ENCODE results near the gene TPSAB1.
"Not testable (repeated sequence)": the region's sequence is repeated elsewhere in the genome, so short reads cannot be mapped to it uniquely, and the experiment has no call there.

The TPSAB1 gene

DNA sequence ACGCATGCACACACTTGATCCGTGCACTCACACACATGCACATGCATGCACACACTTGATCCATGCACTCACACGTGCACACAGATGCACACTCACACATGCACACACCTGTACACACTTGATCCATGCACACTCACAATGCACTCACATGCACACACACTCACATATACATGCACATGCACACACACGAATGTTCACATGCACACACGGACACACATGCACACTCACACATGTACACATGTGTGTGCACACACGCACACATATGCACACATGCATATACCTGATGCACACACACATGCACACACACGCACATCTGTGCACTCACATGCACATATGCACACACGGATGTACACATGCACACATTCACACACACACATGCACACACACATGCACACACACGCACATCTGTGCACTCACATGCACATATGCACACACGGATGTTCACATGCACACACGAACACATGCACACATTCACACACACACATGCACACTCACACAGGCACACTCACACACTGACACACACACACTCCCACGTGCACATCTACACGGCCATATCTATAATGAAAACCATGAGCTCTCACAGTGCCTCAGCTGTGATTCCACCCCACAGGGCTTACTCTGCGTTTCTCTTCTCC, 7.5 kb downstream of the TPSAB1 start:
- DNase-seq (ENCODE audit: low read depth): not testable (repeated sequence)

DNA sequence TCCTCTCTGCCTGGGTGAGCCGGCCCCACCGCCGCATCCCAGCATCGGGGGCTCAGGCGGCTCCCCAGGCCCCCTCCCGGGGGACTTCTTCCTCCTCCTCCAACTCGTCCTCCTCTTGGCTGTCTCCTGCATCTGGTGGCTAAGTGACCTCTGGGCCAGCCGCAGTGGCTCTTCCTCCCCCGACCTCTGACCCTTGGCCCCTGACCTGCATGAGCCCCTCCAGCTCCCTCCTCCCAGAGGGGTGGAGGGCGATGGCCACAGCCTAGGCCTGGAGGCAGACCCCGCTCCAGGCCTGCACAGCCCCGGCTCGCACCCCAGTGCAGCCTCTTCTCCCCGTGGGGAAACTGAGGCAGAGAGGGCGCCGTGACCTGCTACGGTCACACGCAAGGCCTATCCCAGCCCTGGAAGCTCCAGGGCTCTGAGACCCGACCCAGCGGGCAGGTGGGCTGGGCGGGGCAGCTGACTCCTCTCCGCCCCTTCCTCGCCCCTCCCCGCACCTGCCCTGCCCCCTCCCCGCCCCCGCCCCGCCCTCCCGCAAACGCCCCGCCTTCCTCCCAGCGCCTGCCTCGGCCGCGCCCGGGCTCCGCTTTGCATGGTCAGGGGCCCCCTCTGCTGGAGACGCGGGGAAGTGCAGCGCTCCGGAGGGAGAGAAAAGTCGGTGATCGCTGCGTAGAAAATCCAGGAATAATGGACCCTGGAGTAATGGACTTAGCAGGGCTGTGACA, 8.7 kb downstream of the TPSAB1 start:
- DNase-seq (ENCODE audit: low read depth): not testable (repeated sequence)

DNA sequence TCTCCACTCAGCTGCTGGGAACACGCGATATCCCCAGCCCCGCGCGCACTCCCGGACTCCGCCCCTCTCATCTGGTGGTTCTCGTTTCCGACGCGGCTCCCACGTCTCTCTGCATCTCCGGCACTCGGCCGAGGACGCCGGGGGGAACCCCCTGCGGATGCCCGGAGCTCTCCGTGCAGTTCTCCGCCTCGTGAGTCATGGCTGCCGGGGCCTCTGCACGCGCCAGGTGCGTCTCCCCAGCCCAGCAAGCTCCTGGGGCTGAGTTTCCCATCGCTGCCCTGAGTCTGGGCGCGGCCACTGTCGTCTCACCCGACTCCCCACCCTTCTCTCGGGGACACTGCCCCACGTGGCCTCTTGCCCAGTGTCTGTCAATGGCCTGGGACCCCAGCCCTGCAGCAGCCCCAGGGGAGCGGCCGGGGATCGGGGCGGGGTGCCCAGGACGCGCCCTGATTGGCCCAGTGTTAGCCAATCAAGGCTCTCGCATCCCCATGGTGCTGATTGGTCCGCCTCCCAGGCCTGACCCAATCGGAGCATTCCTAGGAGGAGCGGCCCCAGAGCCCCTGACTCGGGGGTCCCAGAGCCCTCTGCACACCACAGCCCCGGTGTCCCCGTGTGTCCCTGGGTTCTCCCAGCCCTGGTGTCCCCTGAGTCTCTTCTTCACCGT, 13.3 kb downstream of the TPSAB1 start:
- DNase-seq (ENCODE audit: low read depth): not testable (repeated sequence)

DNA sequence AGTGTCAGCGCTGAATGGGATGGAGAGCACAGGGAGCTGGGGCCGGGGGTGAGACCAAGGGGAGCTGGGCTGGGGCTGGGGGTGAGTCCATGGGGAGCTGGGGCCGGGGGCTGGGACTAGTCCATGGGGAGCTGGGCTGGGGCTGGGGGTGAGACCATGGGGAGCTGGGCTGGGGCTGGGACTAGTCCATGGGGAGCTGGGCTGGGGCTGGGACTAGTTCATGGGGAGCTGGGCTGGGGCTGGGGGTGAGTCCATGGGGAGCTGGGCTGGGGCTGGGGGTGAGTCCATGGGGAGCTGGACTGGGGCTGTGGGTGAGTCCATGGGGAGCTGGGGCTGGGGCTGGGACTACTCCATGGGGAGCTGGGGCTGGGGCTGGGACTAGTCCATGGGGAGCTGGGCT, 14.3 kb downstream of the TPSAB1 start:
- DNase-seq (ENCODE audit: low read depth): not testable (repeated sequence)

DNA sequence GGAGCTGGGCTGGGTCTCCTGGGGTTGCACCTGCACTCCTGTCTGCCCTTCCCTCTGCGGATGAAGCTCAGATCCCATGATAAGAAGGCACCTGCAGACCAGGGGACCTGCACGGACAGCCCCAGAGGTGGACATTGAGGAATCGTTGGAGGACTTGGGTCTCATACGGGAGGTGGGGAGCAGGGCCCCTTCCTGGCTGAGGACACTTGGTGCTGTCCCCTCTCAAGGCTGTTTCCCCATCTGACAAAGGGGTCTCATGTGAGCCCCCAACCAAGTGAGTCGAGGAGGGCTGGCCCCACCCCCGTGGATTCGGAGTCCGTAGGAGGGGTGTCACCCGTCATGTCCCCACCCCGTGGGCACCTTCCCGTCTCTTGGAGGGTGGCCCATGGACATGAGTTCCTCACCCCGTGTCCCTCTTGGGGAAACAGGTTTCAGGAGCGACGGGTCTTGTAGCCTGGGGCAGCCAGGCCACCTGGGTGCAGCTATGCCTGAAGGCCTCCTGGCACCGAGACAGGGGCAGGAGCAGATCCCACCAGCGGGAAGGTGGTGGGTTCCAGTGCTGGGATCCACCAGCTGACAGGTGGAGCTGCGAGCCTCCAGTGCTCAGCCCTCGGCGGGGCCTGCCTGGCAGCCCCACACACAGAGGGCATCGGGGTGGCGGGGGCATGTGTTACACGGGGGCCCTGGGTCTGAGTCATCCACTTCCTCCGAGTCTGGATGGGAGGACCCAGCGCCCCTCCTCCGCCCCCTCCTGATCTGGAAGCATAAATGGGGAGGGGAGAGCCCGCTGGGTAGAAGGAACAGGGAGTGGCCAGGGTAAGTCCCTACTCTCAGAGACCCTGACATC, 15.0 kb downstream of the TPSAB1 start, which contains the start of gene TPSD1:
Gene TPSD1 (plus strand): TSS at position 794 of the 847 bp plus-strand sequence. CDS start 212 bp downstream, outside the sequence.
- DNase-seq (ENCODE audit: low read depth): not testable (repeated sequence)

DNA sequence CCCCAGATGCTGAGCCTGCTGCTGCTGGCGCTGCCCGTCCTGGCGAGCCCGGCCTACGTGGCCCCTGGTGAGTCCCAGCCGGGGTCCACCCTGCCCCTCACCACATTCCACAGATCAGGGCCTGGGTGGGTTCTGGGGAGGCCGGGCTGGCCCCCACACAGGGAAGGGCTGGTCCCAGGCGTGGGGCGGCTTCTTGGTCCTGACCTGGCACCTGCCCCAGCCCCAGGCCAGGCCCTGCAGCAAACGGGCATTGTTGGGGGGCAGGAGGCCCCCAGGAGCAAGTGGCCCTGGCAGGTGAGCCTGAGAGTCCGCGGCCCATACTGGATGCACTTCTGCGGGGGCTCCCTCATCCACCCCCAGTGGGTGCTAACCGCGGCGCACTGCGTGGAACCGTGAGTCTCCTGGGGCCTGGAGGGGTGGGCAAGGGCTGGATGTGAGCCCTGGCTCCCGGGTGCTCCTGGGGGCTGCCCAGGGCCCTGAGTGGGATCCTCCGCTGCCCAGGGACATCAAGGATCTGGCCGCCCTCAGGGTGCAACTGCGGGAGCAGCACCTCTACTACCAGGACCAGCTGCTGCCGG, 15.9 kb downstream of the TPSAB1 start:
- DNase-seq (ENCODE audit: low read depth): not testable (repeated sequence)

DNA sequence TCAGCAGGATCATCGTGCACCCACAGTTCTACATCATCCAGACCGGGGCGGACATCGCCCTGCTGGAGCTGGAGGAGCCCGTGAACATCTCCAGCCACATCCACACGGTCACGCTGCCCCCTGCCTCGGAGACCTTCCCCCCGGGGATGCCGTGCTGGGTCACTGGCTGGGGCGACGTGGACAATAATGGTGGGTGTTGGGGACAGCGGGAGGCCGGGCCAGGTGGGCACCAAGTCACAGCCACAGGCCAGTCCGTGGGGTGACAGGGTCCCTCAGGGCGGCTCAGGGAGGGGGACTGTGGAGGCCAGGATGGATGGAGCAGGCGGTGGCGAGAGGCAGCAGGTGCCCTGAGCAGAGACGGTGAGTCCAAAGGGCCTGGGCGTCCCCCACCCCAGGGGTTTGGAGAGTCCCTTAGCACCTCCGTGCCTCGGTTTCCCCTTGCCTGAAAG, 16.4 kb downstream of the TPSAB1 start:
- no peak for DNase-seq (ENCODE audit: low read depth)

DNA sequence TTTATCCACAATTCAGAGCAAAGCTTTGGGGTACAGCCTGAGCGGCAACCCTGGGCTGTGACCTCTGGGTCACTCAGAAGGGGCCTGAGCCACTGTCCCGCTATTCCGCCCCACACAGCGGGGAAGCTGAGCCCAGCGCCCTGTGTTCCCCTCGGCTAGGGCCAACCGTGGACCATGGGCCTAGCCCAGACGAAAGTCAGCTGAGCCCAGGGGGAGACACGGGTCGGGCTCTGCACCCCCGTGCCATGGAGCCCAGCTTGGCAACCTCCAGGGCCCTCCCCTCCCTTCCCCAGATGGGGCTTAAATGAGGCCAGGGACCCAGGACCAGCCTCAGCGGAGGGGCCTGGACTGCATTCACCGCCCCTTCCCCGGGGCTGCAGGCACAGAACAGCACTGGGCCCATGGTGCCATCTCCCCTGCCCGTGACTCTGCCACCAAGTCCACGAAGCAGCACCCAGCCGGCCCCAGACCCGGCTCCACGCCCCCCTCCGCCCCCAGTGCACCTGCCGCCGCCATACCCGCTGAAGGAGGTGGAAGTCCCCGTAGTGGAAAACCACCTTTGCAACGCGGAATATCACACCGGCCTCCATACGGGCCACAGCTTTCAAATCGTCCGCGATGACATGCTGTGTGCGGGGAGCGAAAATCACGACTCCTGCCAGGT, 17.2 kb downstream of the TPSAB1 start:
- DNase-seq (ENCODE audit: low read depth): no peak

DNA sequence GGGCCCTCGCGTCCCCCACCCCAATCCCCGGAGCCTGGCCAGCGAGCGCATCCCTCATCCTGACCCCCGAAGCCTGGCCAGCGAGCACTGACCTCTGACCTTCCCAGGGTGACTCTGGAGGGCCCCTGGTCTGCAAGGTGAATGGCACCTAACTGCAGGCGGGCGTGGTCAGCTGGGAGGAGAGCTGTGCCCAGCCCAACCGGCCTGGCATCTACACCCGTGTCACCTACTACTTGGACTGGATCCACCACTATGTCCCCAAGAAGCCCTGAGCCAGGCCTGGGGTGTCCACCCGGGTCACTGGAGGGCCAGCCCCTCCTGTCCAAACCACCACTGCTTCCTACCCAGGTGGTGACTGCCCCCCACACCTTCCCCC, 17.7 kb downstream of the TPSAB1 start:
- DNase-seq (ENCODE audit: low read depth): no peak

DNA sequence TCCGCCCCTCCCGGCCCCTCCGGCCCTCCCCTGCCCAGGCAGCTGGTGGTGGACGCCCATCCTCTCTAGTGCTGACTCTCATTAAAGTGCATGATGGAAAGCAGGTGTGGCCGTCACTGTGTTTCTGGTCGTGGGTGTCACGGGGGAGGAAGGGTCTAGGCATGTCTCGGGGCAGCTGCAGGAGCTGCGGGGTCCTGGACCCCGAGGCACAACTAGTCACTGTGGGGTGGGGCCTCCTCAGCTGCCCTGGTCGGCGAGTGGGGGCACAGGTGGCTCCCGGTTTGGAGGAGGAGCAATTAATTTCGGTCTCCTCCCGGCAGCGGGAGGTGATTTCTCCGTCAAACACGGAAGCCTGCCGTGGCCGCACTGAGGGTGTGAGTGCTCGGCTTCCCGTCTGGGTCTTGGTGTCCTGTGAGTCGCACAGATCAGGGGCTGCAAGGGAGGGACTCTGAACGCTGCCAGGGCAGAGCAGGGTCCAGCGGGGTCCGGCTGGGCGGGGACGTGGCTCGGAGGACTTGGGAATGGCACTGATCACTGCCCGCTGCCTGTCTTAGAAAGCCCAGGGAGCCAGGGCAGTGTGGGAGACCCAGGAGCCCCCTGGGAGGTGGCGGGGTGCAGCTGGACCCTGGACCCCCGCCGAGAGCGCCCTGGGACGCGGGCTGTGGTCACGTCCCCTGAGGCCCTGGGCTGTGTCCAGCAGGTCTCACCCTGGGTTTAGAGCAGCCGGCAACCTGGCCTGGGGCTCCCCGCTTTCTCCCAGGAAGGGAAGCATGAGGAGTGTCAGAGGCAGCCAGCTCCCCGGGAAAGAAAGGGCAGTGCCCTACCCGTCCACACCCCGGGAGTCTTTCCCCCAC, 18.6 kb downstream of the TPSAB1 start:
- DNase-seq (ENCODE audit: low read depth): no peak

DNA sequence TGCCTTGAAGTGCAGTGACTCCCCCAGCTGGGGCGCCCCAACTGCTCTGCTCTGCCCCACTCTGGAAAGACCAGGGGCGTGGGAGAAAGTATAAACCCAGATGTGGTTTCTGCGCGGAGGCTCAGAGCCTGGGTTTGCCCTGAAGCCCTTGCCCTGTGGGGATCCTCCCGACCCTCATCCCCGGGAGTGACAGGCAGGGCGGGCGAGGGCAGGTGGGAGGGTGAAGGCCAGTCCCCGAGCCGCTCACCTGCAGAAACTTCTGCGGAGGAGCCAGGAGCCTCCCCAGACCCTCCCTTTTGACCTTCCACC, 19.2 kb downstream of the TPSAB1 start:
- DNase-seq (ENCODE audit: low read depth): no peak

DNA sequence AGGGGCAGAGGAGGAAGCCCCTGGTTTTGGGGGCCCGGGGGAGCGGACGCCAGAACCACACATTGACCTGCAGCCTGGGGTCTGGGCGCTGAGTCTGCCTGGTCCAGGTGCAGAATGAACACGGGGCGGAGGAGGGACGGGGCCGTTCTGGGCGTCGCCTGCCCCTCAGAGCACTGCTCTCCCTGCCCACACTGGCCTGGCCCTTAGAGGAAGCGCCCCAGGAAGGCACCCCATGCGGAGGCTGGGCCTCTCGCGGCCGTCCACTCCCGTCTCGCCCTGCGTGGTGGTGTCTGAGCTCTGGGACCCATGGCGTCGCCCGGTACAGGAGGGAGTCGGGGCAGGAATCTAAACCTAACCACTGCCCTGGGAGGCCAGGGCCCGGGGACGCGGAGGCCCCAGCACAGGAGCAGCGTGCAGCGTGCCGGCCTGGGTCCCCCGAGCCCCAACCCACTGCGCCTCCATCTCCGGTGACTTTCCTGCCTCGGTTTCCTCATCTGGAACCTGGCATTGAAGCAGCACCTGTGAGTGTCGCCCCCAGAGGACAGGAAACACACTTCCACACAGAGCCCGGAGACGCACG, 19.7 kb downstream of the TPSAB1 start:
- DNase-seq (ENCODE audit: low read depth): no peak

DNA sequence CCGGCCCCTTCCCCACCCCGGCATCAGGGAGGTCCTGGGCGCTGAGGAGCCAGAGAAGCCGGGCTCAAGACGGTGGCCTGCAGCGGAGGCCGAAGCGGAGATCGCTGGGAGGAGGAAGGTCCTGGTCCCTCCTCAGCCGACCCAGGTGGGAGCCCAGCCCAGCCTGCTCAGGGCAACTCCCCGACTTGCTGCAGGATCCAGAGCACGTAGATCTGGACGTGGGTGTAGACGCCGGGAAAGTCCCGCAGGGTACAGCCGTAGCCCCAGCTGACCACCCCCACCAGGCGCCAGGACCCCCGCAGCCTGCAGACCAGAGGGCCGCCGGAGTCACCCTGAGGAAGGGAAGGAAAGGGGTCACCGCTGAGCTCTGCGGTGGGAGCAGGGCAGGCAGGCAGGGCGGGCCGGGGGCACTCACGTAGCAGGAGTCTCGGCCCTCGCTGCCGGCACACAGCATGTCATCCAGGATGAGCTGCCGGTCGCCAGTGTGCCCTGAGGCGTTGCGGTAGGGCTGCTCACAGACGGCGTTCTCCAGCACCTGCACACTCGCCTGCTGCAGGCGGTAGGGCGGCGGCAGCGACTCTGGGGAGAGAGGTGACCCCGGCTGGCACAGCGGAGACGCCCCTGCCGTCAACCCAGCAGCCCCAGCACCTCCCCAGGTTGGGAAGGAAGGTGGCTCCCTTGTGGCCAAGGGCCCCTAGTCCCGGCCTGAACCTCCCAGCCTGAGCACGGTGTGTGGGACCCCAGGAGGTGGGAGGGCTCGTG, 20.8 kb downstream of the TPSAB1 start:
- no peak for DNase-seq (ENCODE audit: low read depth)

DNA sequence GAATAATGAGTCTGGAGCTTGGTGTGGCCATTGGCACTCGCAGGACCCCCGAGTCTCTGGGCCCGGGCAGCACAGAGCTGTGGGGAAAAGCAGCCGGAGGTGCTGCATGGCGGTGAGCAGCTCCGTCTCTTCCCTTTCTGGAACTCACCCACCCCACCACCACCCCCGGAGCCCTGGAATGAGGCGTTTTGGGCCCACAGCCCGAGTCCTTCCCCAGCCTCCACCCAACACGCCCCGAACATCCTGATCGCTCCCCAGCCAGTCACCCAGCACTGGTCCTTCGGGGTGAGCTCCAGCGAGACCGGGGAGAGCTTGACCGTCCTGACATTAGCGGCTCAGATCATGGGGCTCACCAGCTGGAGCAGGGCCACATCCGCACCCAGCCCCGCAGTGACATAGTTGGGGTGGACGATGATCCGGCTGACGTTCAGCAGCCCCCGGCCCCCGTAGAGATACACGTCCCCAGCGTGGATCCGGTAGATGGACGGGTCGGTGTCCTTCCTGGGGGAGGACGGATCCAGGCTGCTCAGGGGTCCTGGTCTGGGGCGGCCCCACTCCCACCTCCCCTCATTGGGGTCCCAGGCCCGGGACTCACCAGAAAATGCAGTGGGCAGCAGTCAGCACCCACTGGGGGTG, 21.8 kb downstream of the TPSAB1 start:
- DNase-seq (ENCODE audit: low read depth): no peak

DNA sequence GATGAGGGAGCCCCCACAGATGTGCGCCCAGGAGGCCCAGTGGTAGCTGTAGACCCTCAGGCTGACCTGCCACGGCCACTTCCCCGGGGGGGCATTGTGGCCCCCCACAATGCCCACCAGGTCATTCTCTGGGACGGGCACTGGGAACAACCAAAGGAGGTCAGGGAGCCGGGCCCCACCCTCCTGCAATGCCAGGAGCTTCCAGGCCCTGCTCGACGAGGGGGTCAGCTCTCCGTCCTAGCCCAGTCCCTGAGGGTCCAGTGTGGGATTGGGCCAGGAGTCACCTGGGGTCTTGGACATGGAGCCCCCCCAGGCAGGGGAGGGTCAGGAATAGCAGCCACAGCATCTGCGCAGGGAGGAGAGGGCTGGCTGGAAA, 22.3 kb downstream of the TPSAB1 start:
- DNase-seq (ENCODE audit: low read depth): no peak

DNA sequence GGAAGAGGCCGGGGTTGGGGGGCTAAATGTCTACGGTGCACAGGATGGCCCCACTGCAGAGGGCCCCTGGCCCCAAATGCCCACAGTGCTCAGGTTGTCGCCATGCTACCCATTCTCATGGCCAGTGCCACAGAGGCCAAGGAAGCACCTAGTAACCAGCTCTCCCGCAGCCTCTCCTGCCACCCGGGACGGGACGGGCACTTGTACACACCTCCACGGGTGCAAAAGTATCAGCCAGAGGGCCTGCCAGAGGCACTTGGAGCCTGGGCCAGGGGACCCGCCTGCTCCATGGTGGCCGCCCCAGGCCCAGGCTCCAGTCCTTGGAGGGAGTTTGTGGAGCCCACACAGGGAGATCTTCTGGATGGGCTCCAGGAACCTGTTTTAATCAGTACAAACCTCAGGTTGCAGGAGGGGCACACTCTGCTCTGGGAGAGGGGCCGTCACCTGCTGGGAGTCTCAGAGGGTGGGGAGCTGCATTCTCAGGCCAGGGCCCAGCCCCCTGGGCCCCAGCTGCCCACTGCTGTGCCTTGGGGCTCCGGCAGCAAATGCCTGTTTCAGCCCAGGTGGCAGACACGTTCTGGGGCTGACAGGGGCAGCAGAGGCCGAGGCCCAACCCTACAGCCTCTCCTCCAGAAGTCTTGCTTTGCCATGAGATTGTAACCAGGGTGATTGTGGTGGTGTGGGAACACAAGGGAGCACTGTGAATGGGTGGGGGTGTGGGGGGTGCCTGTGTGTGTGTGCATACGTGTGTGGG, 23.3 kb downstream of the TPSAB1 start:
- DNase-seq (ENCODE audit: low read depth): no peak

DNA sequence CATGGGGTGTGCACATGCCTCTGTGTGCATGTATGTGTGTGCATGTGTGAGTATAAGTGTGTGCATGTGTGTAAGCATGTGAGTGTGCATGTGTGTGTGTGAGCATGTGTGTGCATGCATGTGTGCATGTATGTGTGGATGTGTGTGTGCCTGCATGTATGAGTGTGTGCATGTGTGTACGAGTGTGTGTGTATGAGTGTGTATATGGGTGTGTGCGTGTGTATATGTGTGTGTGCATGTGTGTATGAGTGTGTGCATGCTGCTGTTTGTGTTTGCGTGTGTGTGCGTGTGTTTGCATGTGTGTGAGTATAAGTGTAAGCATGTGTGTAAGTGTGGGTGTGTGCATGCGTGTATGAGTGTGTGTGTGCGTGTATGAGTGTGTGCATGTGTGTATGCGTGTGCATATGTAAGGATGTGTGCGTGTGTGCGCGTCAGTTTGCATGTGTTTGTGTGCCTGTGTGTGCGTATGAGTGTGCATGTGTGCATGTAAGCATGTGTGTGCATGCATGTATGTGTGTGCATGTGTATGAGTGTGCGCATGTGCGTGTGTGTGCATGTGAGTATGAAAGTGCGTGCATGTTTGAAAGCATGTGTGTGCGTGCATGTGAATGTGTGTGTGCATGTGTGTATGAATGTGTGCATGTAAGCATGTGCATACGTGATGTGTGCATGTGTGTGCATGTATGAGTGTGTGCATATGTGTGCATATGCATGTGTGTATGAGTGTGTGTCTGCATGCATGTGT, 24.0 kb downstream of the TPSAB1 start:
- DNase-seq (ENCODE audit: low read depth): no peak

Measured in fibroblast of the conjunctiva (primary cell).